Right lobe of liver (tissue), 4 donors: ENCODE measurements around the gene GPR176.

Experiments used
- CTCF ChIP-seq, 4 donors: fragments of 200-600 bp in 3 of 4; fragments of 450-650 bp in 1 of 4; IDR thresholded peaks; one replicate each; pipeline versions ENCODE4 v1.5.1 to v1.8.0; 2016 to 2022; ENCODE audit warnings: antibody characterized with exemption in 4 of 4, mild to moderate bottlenecking in 2 of 4
- POLR2A ChIP-seq: fragments of 450-650 bp; IDR thresholded peaks from one replicate; pipeline ENCODE4 v1.6.1; 2017; ENCODE audit warnings: antibody characterized with exemption, mild to moderate bottlenecking
- donor health status: DM: no; HTN: no; CAD: no.
- donor health status: DM: no; HTN: no; CAD: no.
- donor health status: DM: no; HTN: yes; CAD: no.

DNA sequence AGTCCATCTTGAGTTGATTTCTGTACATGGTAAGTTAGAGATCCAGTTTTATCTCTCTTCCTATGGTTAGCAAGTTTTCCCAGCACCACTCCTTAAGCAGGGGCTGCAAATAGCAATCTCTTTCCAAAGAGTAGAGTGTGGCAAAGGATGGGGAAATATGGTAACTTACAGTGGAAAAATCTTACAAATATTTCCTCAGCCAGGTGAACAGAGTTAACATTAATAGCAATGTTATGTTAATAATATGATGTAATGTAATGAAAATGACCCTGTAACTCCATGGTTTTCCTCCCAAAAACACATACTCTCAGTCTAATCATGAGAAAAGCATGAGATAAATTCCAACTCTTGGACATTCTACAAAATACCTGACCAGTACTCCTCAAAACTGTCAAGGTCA, 167.8 kb downstream of the GPR176 start:
- TF ChIP-seq CTCF (IDR thresholded peaks at IDR 0.05) (no peak), POLR2A (no peak)
